C4-2B (cell line): ENCODE results near the gene GPAM.

ENCODE experiments used
- H3K27ac ChIP-seq: fragments of 450-650 bp; 2 replicates; pipeline ENCODE4 v1.5.1; 2017
- ZFX ChIP-seq: fragments of 450-650 bp; IDR thresholded peaks from 2 replicates; pipeline ENCODE4 v1.6.1; 2017
- TF ChIP-seq, protein P1 (sequence below): fragments of 450-650 bp; conservative IDR thresholded peaks from 2 replicates; pipeline ENCODE4 v1.5.1; 2017; ENCODE audit warnings: mild to moderate bottlenecking

GPAM gene

DNA sequence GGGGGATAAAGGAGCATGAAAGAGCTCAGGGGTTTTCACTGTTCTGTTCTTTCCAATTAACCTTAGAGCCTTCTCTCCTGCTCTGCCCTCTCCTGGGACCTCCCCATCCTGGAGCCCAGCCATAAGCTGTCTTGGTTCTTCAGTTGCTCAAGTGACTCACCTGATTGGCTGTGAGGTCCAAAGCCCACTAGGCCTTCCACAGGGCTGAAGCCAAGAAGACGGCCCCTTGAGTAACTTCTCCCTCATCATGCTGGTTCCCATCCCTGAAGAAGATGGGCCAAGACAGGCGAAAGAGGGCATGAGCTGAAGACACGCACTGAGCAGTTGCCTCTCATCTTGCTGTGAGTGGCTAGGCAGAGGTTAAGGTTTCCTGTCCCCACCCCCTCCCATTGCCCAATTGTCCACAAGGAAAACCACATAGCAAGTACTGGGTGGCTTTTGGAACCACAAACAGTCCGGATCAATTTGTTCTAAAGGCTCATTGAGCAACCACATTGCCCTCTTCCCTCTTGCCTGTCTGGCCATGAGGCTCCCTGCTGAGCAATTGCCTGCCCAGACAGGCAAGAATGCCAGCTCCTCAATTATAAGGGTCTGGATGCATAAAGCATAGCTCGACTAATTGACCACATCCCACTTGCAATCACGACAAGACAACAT is 43.9 kb upstream of the GPAM start:
- no peak overlapping the region for H3K27ac ChIP-seq
- TF ChIP-seq, protein P1, sequence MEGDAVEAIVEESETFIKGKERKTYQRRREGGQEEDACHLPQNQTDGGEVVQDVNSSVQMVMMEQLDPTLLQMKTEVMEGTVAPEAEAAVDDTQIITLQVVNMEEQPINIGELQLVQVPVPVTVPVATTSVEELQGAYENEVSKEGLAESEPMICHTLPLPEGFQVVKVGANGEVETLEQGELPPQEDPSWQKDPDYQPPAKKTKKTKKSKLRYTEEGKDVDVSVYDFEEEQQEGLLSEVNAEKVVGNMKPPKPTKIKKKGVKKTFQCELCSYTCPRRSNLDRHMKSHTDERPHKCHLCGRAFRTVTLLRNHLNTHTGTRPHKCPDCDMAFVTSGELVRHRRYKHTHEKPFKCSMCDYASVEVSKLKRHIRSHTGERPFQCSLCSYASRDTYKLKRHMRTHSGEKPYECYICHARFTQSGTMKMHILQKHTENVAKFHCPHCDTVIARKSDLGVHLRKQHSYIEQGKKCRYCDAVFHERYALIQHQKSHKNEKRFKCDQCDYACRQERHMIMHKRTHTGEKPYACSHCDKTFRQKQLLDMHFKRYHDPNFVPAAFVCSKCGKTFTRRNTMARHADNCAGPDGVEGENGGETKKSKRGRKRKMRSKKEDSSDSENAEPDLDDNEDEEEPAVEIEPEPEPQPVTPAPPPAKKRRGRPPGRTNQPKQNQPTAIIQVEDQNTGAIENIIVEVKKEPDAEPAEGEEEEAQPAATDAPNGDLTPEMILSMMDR = no peak
- TF ChIP-seq ZFX = no peak

DNA sequence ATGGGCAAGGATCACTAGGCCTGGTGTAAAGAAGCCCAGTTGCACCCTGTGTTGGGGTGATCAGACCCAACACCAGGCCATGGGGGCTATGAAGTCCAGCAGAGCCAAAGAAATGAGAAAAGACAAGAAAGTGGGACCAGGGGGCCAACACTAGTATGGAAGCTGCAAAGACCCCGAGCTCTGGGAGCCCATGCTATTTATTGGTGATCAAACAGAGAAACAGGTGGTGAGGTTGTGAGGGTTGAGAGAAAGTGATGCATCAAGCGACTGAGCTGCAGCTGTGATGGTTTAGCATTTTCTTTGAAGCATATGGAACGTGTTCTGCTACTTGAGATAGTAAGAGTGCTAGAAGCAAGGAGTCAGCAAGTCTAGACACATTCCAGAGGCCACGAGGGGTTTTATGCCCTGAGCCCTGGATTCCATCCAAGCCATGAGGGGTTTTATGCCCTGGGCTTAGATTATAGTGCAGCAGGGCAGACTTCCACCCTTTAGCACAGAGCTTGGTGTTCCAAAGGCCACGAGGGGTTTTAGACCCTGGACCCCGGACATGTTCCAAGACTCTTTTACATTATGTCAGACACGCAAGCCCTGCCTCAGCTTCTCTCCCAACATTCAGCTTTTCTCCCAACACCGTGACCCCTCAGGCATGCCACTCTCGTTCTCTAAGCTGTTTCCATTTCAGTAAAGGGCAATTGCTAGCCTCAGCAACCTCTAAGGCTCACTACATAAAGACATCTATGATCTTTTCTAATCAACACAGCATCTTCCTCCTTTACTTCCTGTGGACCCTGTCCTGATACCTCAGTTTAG is 43.1 kb upstream of the GPAM start:
- no peak overlapping the region for H3K27ac ChIP-seq
- TF ChIP-seq ZFX = no peak
- TF ChIP-seq, protein P1 = no peak

DNA sequence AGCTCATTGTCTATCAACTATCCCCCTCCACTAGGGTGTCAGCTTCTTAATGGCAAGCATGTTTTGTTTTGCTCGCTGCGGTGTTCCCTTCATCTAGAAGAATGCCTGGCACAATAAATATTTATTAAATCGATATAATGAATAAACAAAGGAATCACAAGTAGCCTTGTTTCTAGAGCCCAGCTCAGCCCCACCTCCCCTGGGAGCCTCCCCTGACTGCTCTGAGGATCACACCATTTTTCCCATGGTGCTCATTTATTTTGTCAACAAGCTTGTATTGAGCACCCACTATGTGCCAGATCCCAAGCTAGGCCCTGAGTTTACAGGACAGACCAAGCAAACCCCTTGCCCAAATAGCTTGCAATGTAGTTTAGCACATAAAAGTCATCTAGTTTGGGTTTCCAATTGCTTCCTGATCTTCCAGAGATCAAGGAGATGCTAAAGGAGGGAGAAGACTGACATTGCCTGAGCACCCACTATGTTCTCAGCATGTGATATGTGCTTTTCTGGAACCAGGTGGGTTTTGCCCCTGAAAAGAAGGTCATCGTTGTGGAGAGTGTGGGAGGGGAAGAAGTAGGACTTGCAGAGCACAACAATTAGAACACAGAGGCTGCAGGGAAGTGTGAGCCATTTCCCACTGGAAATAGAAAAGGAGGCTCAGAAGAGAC is 42.3 kb upstream of the GPAM start:
- no peak overlapping the region for H3K27ac ChIP-seq
- TF ChIP-seq, protein P1 = no peak
- no peak for TF ChIP-seq ZFX

DNA sequence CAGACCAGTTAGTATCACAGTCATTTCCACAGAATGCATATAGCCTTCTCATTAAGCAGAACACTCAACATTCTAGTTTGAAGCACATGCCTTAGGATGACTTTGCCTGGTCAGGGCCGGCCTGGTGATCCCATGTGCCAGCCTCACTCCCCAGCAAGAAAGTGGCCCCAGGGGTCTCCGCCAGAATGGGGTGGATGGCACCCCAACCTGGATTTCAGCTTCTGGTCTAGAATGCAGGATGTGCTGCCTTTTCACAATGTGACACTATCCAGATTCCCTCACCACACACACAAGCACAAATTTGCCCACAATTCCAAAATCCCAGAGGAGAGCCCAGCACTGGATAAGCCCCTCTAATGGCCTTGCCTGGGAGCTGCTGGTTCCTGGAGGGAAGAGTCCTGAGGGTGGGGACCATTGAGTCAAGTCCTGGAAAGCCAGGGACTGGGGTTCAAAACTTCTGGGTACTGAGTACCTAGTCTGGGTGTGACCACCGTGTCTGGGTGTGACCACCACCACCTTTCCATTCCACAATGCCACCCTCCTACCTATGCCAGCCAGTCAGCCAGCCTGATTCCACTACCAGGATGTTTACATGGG is 41.5 kb upstream of the GPAM start:
- H3K27ac ChIP-seq = no peak overlapping the region
- no peak for TF ChIP-seq ZFX
- TF ChIP-seq, protein P1 = no peak

DNA sequence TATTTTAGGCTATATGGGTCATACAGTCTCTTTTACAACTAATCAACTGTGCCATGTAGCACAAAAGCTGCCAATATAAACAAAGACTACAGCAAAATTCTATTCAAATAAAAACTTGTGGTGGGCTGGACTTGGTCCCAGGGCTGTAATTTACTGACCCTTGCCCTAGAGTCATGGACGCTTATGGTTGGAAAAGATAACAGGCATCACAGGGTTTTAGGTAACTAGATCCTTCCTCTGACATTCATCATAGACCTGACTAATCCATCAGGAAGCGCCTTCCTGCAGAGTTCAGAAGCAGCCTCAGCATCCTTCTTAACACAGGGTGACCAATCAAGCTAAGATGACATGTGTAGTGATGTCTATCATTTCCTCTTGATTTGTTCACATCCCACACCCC is 40.2 kb upstream of the GPAM start:
- TF ChIP-seq, protein P1 = no peak
- no peak for TF ChIP-seq ZFX
- H3K27ac ChIP-seq = no peak overlapping the region

DNA sequence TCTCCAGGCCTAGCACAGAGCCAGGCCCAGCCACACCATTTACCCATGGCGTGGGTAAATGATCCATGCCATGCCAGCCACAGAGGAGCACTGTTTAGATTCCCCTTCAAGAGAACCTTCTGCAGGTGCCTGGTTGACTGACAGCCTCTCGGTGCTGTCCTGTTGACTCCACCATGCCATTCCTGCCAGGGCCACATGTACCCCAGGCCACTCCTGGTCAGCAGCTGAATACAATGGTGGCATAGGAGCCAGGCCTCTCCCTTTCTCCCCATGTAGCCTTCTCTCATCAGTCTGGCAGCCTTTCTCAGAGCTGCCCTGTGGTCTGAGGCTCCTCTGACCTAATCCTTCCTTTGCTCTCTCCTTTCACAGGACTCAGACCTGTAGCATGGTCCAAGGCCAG is 39.2 kb upstream of the GPAM start:
- no peak overlapping the region for H3K27ac ChIP-seq
- TF ChIP-seq, protein P1 = no peak
- no peak for TF ChIP-seq ZFX
